22Rv1 (cell line): ENCODE measurements around the gene MLF2.

Experiments used
- CTCF ChIP-seq: fragments of 450-650 bp; IDR thresholded peaks from 2 replicates; pipeline ENCODE4 v1.5.1; 2017; ENCODE audit warnings: mild to moderate bottlenecking
- ZFX ChIP-seq: fragments of 450-650 bp; IDR thresholded peaks from 2 replicates; pipeline ENCODE4 v1.6.1; 2017; ENCODE audit warnings: antibody characterized with exemption, borderline replicate concordance

- peak; percentile 98 for TF ChIP-seq CTCF
- no peak for TF ChIP-seq ZFX
Measured at GRCh38 chr12:6735448-6736191, 17.3 kb downstream of the MLF2 start.
